ENCODE results near the gene PSMD3.

Gene PSMD3

GRCh38 chr17:39969375-39969774, 11.2 kb upstream of the PSMD3 start:
- no peak for TF ChIP-seq CTCF (IDR thresholded peaks at IDR 0.05; ENCODE audit: low read depth, low read length)
- H3K36me3 ChIP-seq, result no peaks in the 10 kb centered on the region
- DNase-seq, result no peak
- H3K9me3 ChIP-seq (ENCODE audit: severe bottlenecking), result no peaks in the 10 kb centered on the region
- H3K4me3 ChIP-seq (ENCODE audit: low read depth, low read length), result no peak overlapping the region
- H3K27me3 ChIP-seq (ENCODE audit: insufficient read depth, low read depth, severe bottlenecking), result no peaks in the 10 kb centered on the region
- H3K27ac ChIP-seq, result no peak overlapping the region

- H3K27me3 ChIP-seq (ENCODE audit: insufficient read depth, low read depth, severe bottlenecking), result no peaks in the 10 kb centered on the region
- no peaks in the 10 kb centered on the region for H3K9me3 ChIP-seq (ENCODE audit: severe bottlenecking)
- no peak for DNase-seq
These were observed 10.4 kb upstream of the PSMD3 start for GRCh38 chr17:39970157-39970692.

GRCh38 chr17:39971076-39971603, 9.5 kb upstream of the PSMD3 start:
- no peak for DNase-seq
- no peak overlapping the region for H3K27ac ChIP-seq
- no peaks in the 10 kb centered on the region for H3K9me3 ChIP-seq (ENCODE audit: severe bottlenecking)
- H3K36me3 ChIP-seq, result no peaks in the 10 kb centered on the region
- no peak overlapping the region for H3K4me3 ChIP-seq (ENCODE audit: low read depth, low read length)
- no peaks in the 10 kb centered on the region for H3K27me3 ChIP-seq (ENCODE audit: insufficient read depth, low read depth, severe bottlenecking)
- TF ChIP-seq CTCF (IDR thresholded peaks at IDR 0.05; ENCODE audit: low read depth, low read length), result no peak

More at GRCh38 chr17:39970157-39970692, 10.4 kb upstream of the PSMD3 start:
- H3K27ac ChIP-seq, result no peak overlapping the region
- H3K36me3 ChIP-seq, result no peaks in the 10 kb centered on the region
- H3K4me3 ChIP-seq (ENCODE audit: low read depth, low read length), result no peak overlapping the region
- no peak for TF ChIP-seq CTCF (IDR thresholded peaks at IDR 0.05; ENCODE audit: low read depth, low read length)

- Histone ChIP-seq H3K27ac (no peak overlapping the region), H3K9me3 (ENCODE audit: severe bottlenecking) (no peaks in the 10 kb centered on the region), H3K27me3 (ENCODE audit: insufficient read depth, low read depth, severe bottlenecking) (no peaks in the 10 kb centered on the region), H3K4me3 (ENCODE audit: low read depth, low read length) (no peak overlapping the region), H3K36me3 (no peaks in the 10 kb centered on the region)
- no peak for TF ChIP-seq CTCF (IDR thresholded peaks at IDR 0.05; ENCODE audit: low read depth, low read length)
- no peak for DNase-seq
These were observed 8.3 kb upstream of the PSMD3 start for GRCh38 chr17:39972271-39972670.

- H3K9me3 ChIP-seq (ENCODE audit: severe bottlenecking), result no peaks in the 10 kb centered on the region
- H3K27ac ChIP-seq, result no peak overlapping the region
- TF ChIP-seq CTCF (IDR thresholded peaks at IDR 0.05; ENCODE audit: low read depth, low read length), result no peak
- no peaks in the 10 kb centered on the region for H3K36me3 ChIP-seq
- no peak for DNase-seq
- no peak overlapping the region for H3K4me3 ChIP-seq (ENCODE audit: low read depth, low read length)
- H3K27me3 ChIP-seq (ENCODE audit: insufficient read depth, low read depth, severe bottlenecking), result no peaks in the 10 kb centered on the region
These were observed 7.1 kb upstream of the PSMD3 start for GRCh38 chr17:39973496-39973895.

- Histone ChIP-seq H3K27ac (no peak overlapping the region), H3K9me3 (ENCODE audit: severe bottlenecking) (no peaks in the 10 kb centered on the region), H3K4me3 (ENCODE audit: low read depth, low read length) (no peak overlapping the region), H3K27me3 (ENCODE audit: insufficient read depth, low read depth, severe bottlenecking) (no peaks in the 10 kb centered on the region), H3K36me3 (no peaks in the 10 kb centered on the region)
- TF ChIP-seq CTCF (IDR thresholded peaks at IDR 0.05; ENCODE audit: low read depth, low read length), result no peak
- no peak for DNase-seq
These were observed 6.2 kb upstream of the PSMD3 start for GRCh38 chr17:39974433-39974832.
